ENCODE results near the gene RALGPS2. TPM values are rescaled to one million over a fixed set of nuclear protein-coding genes. Genes with fewer than 3 reads are reported as not detected.

The RALGPS2 gene
- polyA plus RNA-seq, 3 donors: 2.0 to 4.2 (median 2.3) TPM

DNA sequence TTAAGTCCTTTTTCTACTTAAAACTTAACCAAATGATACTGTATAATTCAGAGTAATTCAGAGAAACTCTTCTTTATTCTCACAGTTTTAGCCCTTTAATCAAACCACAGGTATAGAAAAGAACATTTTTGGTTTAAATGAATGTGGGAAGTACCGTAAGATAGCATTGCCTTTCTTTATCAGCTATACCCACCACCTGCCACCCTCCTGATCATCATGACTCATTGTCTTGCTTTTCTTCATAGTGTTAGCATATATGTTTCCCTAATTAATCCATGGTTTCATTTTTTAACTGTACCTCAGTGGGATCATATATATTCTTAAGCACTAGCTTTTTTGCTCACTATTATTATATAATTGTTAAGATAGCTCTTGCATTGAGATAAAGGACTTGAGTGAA lies 173.4 kb downstream of the RALGPS2 start:
- Histone ChIP-seq H2AFZ (ENCODE audit: insufficient read depth, low read depth, low read length, poor library complexity, severe bottlenecking) (no peak overlapping the region), H4K20me1 (ENCODE audit: insufficient read depth, low read length) (no peaks in the 10 kb centered on the region), H3K4me1 (ENCODE audit: control insufficient read depth in 1 of 2, insufficient read depth in 2 of 2, low read length in 2 of 2) (no peaks in the 10 kb centered on the region), H3K27me3 (ENCODE audit: control insufficient read depth in 2 of 2, insufficient read depth in 2 of 2, low read length in 2 of 2) (no peaks in the 10 kb centered on the region), H3K79me2 (ENCODE audit: insufficient read depth, low read length) (no peaks in the 10 kb centered on the region), H3K9me3 (replicated peaks in 1 of 2; ENCODE audit: control insufficient read depth in 1 of 2, insufficient read depth in 1 of 2, low read length in 2 of 2) (no peaks in the 10 kb centered on the region), H3K9ac (ENCODE audit: insufficient read depth, low read length, poor library complexity, severe bottlenecking) (no peak overlapping the region), H3K4me3 (replicated peaks in 1 of 3; ENCODE audit: low read depth in 2 of 3, low read length in 3 of 3) (no peak overlapping the region), H3K27ac (ENCODE audit: low read depth in 1 of 2, low read length in 2 of 2) (no peak overlapping the region), H3K4me2 (replicated peaks; ENCODE audit: extremely low read depth, low read length, poor library complexity, severe bottlenecking) (no peak overlapping the region), H3K36me3 (replicated peaks in 1 of 2; ENCODE audit: control insufficient read depth in 1 of 2, insufficient read depth in 2 of 2, low read length in 2 of 2) (peaks cover 0 to 6% of the 10 kb centered on the region in 2 donors)
- no peak overlapping the region for H3K27ac Mint-ChIP-seq
- intact Hi-C loops (cut with micrococcal nuclease): no loop called here
- H3K9me3 Mint-ChIP-seq: peaks cover 0 to 2% (median 0%) of the 10 kb centered on the region in 7 donors
- no CpG with 5 or more reads among the region's 1 CpG for WGBS (ENCODE audit: insufficient coverage)
- no peak overlapping the region for H3K4me3 Mint-ChIP-seq
- H3K27me3 Mint-ChIP-seq (ENCODE audit: low read depth in 3 of 3): no peaks in the 10 kb centered on the region
- no peak for DNase-seq
- no peak for TF ChIP-seq CTCF (IDR thresholded peaks at IDR 0.05)
- H3K36me3 Mint-ChIP-seq: peaks cover 21 to 25% of the 10 kb centered on the region in 2 donors
- H3K4me1 Mint-ChIP-seq: no peaks in the 10 kb centered on the region

DNA sequence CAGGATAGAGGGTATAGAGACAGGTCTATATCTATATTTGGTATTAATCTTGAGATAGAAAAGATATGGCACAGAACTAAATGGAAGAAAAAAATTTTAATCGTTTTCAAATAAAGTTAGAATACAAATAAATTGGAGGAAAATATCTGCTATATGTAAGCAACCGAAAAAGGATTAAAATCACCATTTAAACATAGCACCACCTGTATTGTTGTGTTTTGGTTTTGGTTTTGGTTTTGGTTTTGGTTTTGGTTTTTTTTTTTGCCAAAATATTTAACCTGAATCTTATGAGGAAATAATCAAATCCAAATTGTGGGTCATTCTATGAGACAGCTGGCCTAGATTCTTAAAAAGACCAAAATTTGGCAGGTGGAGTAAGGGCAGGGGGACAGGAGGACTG lies 174.4 kb downstream of the RALGPS2 start:
- Mint-ChIP-seq H3K9me3 (peaks cover 0 to 2% (median 0%) of the 10 kb centered on the region in 7 donors), H3K27ac (peak overlapping the region in 2 of 7 donors; percentile 32 to 63), H3K4me3 (no peak overlapping the region), H3K4me1 (no peaks in the 10 kb centered on the region), H3K27me3 (ENCODE audit: low read depth in 3 of 3) (no peaks in the 10 kb centered on the region), H3K36me3 (peaks cover 26% of the 10 kb centered on the region in 2 donors)
- no peak for TF ChIP-seq CTCF (IDR thresholded peaks at IDR 0.05)
- peaks cover 0 to 2% of the 10 kb centered on the region in 2 donors for H3K36me3 ChIP-seq (replicated peaks in 1 of 2; ENCODE audit: control insufficient read depth in 1 of 2, insufficient read depth in 2 of 2, low read length in 2 of 2)
- H3K9ac ChIP-seq (ENCODE audit: insufficient read depth, low read length, poor library complexity, severe bottlenecking): no peak overlapping the region
- intact Hi-C loops (cut with micrococcal nuclease): no loop called here
- H3K4me1 ChIP-seq (ENCODE audit: control insufficient read depth in 1 of 2, insufficient read depth in 2 of 2, low read length in 2 of 2): no peaks in the 10 kb centered on the region
- WGBS (ENCODE audit: insufficient coverage): no CpG with 5 or more reads among the region's 2 CpGs
- H3K27me3 ChIP-seq (ENCODE audit: control insufficient read depth in 2 of 2, insufficient read depth in 2 of 2, low read length in 2 of 2): no peaks in the 10 kb centered on the region
- H4K20me1 ChIP-seq (ENCODE audit: insufficient read depth, low read length): no peaks in the 10 kb centered on the region
- no peak overlapping the region for H3K27ac ChIP-seq (ENCODE audit: low read depth in 1 of 2, low read length in 2 of 2)
- H3K79me2 ChIP-seq (ENCODE audit: insufficient read depth, low read length): no peaks in the 10 kb centered on the region
- no peak overlapping the region for H3K4me3 ChIP-seq (replicated peaks in 1 of 3; ENCODE audit: low read depth in 2 of 3, low read length in 3 of 3)
- no peak for DNase-seq
- no peak overlapping the region for H2AFZ ChIP-seq (ENCODE audit: insufficient read depth, low read depth, low read length, poor library complexity, severe bottlenecking)
- H3K4me2 ChIP-seq (replicated peaks; ENCODE audit: extremely low read depth, low read length, poor library complexity, severe bottlenecking): no peak overlapping the region
- H3K9me3 ChIP-seq (replicated peaks in 1 of 2; ENCODE audit: control insufficient read depth in 1 of 2, insufficient read depth in 1 of 2, low read length in 2 of 2): no peaks in the 10 kb centered on the region
